B cell (primary cell): ENCODE results near the gene ZNF615. TPM values are rescaled to one million over a fixed set of nuclear protein-coding genes. Genes with fewer than 3 reads are reported as not detected.
"Not testable (repeated sequence)": the region's sequence is repeated elsewhere in the genome, so short reads cannot be mapped to it uniquely, and the experiment has no call there.

Experiments
- ATAC-seq: fragments of 200-7000 bp; cut with Tn5 transposase; one replicate; pipeline ENCODE4 v1.10.0; 2021; ENCODE audit warnings: low read depth, mild to moderate bottlenecking, moderate number of reproducible peaks, moderate library complexity
- CTCF ChIA-PET: fragments of 350-600 bp; sonication (Branson Sonifier 250); formaldehyde crosslinking; loops from one replicate; lab custom pipeline; 2021; ENCODE audit warnings: antibody characterized with exemption, inconsistent platforms; lab: Charles Lee
- POLR2A ChIA-PET: fragments of 350-600 bp; sonication (Branson Sonifier 250); formaldehyde crosslinking; loops from one replicate; lab custom pipeline; 2021; ENCODE audit warnings: antibody characterized with exemption; lab: Charles Lee
- DNase-seq: peaks from one replicate; pipeline ENCODE4 v3.0.0; 2013
- H2AFZ ChIP-seq: 2 replicates; pipeline ENCODE4 v1.6.1; 2012; ENCODE audit warnings: mild to moderate bottlenecking, low read depth, low read length; ENCODE audit not compliant: insufficient read depth, poor library complexity, severe bottlenecking
- H3K27ac ChIP-seq, 2 donors: 1 replicate in 1 of 2; 2 replicates in 1 of 2; pipeline ENCODE4 v1.5.1; 2012 to 2013; ENCODE audit warnings: low read length in 2 of 2, mild to moderate bottlenecking in 2 of 2, moderate library complexity in 1 of 2
- H3K27me3 ChIP-seq, 4 experiments: fragments of 200-600 bp in 1 of 4; sonication (generic) in 1 of 4; replicated peaks in 1 of 4; 1 replicate in 2 of 4; 2 replicates in 2 of 4; pipeline versions ENCODE4 v1.6.1 to v1.7.0; 2013 to 2016; ENCODE audit warnings: low read length in 3 of 4, mild to moderate bottlenecking in 2 of 4, mixed read lengths in 1 of 4, moderate library complexity in 1 of 4; ENCODE audit not compliant: insufficient read depth in 4 of 4, control insufficient read depth in 3 of 4; ENCODE audit errors: control extremely low read depth in 1 of 4
- H3K36me3 ChIP-seq, 2 experiments: replicated peaks in 1 of 2; 1 replicate in 1 of 2; 2 replicates in 1 of 2; pipeline versions ENCODE4 v1.6.1 to v1.7.1; 2013; ENCODE audit warnings: low read length in 1 of 2; ENCODE audit not compliant: insufficient read depth in 2 of 2, control insufficient read depth in 1 of 2; ENCODE audit errors: control extremely low read depth in 1 of 2, extremely low read depth in 1 of 2
- H3K4me1 ChIP-seq, 2 donors: fragments of 200-600 bp in 1 of 2; sonication (generic) in 1 of 2; 1 replicate in 1 of 2; 2 replicates in 1 of 2; pipeline versions ENCODE4 v1.5.1 to v1.6.1; 2013 to 2017; ENCODE audit warnings: low read length in 2 of 2; ENCODE audit not compliant: control insufficient read depth in 2 of 2, insufficient read depth in 2 of 2
- H3K4me2 ChIP-seq: replicated peaks from 2 replicates; pipeline ENCODE3; 2012; ENCODE audit warnings: mild to moderate bottlenecking, low read depth, low read length; ENCODE audit not compliant: poor library complexity, severe bottlenecking
- H3K4me3 ChIP-seq, 5 experiments: fragments of 200-600 bp in 1 of 5; sonication (generic) in 1 of 5; 1 replicate in 3 of 5; 2 replicates in 2 of 5; pipeline versions ENCODE4 v1.5.1 to v1.7.0; 2011 to 2016; ENCODE audit warnings: low read length in 4 of 5, mild to moderate bottlenecking in 4 of 5, low read depth in 2 of 5, control low read depth in 1 of 5, moderate library complexity in 1 of 5; ENCODE audit not compliant: insufficient read depth in 1 of 5; ENCODE audit errors: control extremely low read depth in 1 of 5, extremely low read depth in 1 of 5
- H3K79me2 ChIP-seq: fragments of 200-600 bp; sonication (generic); one replicate; pipeline ENCODE4 v1.6.0; 2016; ENCODE audit warnings: low read length; ENCODE audit not compliant: control insufficient read depth, insufficient read depth
- H3K9ac ChIP-seq: fragments of 200-600 bp; sonication (generic); 2 replicates; pipeline ENCODE4 v1.6.1; 2017; ENCODE audit warnings: mild to moderate bottlenecking, low read length, moderate library complexity
- H3K9me3 ChIP-seq, 3 donors: one replicate each; pipeline versions ENCODE4 v1.6.1 to v1.7.1; 2013; ENCODE audit warnings: low read length in 2 of 3; ENCODE audit not compliant: control insufficient read depth in 2 of 3, insufficient read depth in 1 of 3; ENCODE audit errors: control extremely low read depth in 1 of 3
- H4K20me1 ChIP-seq: 2 replicates; pipeline ENCODE4 v1.6.0; 2012; ENCODE audit warnings: mild to moderate bottlenecking, low read length; ENCODE audit not compliant: insufficient read depth, control insufficient read depth, poor library complexity, severe bottlenecking
- H3K27ac Mint-ChIP-seq: one replicate; pipeline ENCODE4 v1.8.0; 2021; ENCODE audit warnings: mixed read lengths
- H3K27me3 Mint-ChIP-seq: one replicate; pipeline ENCODE4 v1.8.0; 2021; ENCODE audit warnings: mixed read lengths
- H3K4me1 Mint-ChIP-seq: one replicate; pipeline ENCODE4 v1.8.0; 2021; ENCODE audit warnings: mixed read lengths
- H3K4me3 Mint-ChIP-seq: one replicate; pipeline ENCODE4 v1.8.0; 2021; ENCODE audit warnings: mixed read lengths
- H3K9me3 Mint-ChIP-seq: one replicate; pipeline ENCODE4 v1.8.0; 2022; ENCODE audit warnings: mixed read lengths; ENCODE audit not compliant: insufficient read depth
- CTCF ChIP-seq: fragments of 200-600 bp; IDR thresholded peaks from one replicate; pipeline ENCODE4 v1.8.0; 2022; ENCODE audit warnings: antibody characterized with exemption, mild to moderate bottlenecking
- EZH2 ChIP-seq: IDR thresholded peaks from 2 replicates; pipeline ENCODE4 v1.6.1; 2012; ENCODE audit warnings: borderline replicate concordance, low read depth, mild to moderate bottlenecking, moderate library complexity, low read length; ENCODE audit not compliant: insufficient read depth, poor library complexity, severe bottlenecking
- WGBS: methylation state at CpG from one replicate; pipeline ENCODE4 v1.1.5; 2013; ENCODE audit warnings: missing lambda C conversion rate; ENCODE audit not compliant: insufficient coverage; 5-methylcytosine and 5-hydroxymethylcytosine counted together
- intact Hi-C: fragments of 100-400 bp; cut with micrococcal nuclease; formaldehyde crosslinking; loops from one replicate; pipeline ENCODE4 v1.10.0; 2022
- polyA plus RNA-seq: library from polyadenylated mRNA; depleted of rRNA; stranded (reverse); fragments of >200 nt; gene quantifications from 2 replicates; pipeline ENCODE4 v1.2.3, GENCODE V29; 2012
- total RNA-seq, 2 donors: library from RNA; stranded (reverse); fragments of 120-200 nt in 1 of 2; gene quantifications; 1 replicate in 1 of 2; 2 replicates in 1 of 2; pipeline versions ENCODE4 v1.2.3 to v1.2.4, GENCODE V29; 2013 to 2022

Gene ZNF615
- total and polyA plus RNA-seq, 2 donors (not counting 1 experiment from before 2014, with no cell fraction given) = 5.0 to 16.8 TPM

- no peaks in the 10 kb centered on the region for H3K27me3 ChIP-seq
- Mint-ChIP-seq H3K27ac (no peak overlapping the region), H3K4me3 (no peak overlapping the region), H3K4me1 (peaks cover 4% of the 10 kb centered on the region), H3K9me3 (peaks cover 42% of the 10 kb centered on the region), H3K27me3 (no peaks in the 10 kb centered on the region)
- H2AFZ ChIP-seq = no peak overlapping the region
- peaks cover 13 to 64% of the 10 kb centered on the region in 2 experiments for H3K36me3 ChIP-seq
- 93% methylated on average over 7 of the region's 7 CpGs for WGBS
- CTCF ChIA-PET = no interaction called here
- H4K20me1 ChIP-seq = no peaks in the 10 kb centered on the region
- POLR2A ChIA-PET = no interaction called here
- H3K4me2 ChIP-seq = no peak overlapping the region
- H3K4me3 ChIP-seq = no peak overlapping the region
- no peak overlapping the region for H3K27ac ChIP-seq
- no peak for ATAC-seq
- H3K79me2 ChIP-seq = peaks cover 93% of the 10 kb centered on the region
- DNase-seq = no peak
- H3K9me3 ChIP-seq = peaks cover 21 to 84% (median 63%) of the 10 kb centered on the region in 3 donors
- no peaks in the 10 kb centered on the region for H3K4me1 ChIP-seq
- intact Hi-C loops = no loop called here
- H3K9ac ChIP-seq = no peak overlapping the region
- no peak for TF ChIP-seq CTCF
- TF ChIP-seq EZH2 = no peak
Observed at GRCh38 chr19:51977346-51977745, 30.7 kb downstream of the ZNF615 start.

GRCh38 chr19:51976852-51977251 is 31.2 kb downstream of the ZNF615 start:
- TF ChIP-seq CTCF (no peak), EZH2 (no peak)
- no peak overlapping the region for H3K27ac Mint-ChIP-seq
- Histone ChIP-seq H4K20me1 (no peaks in the 10 kb centered on the region), H3K27ac (no peak overlapping the region), H3K4me2 (no peak overlapping the region), H3K36me3 (peaks cover 14 to 69% of the 10 kb centered on the region in 2 experiments), H3K27me3 (no peaks in the 10 kb centered on the region), H2AFZ (no peak overlapping the region), H3K9ac (no peak overlapping the region), H3K9me3 (peaks cover 24 to 84% (median 68%) of the 10 kb centered on the region in 3 donors), H3K4me3 (no peak overlapping the region), H3K4me1 (no peaks in the 10 kb centered on the region), H3K79me2 (peaks cover 91% of the 10 kb centered on the region)
- 100% methylated on average over 1 of the region's 3 CpGs for WGBS
- H3K4me3 Mint-ChIP-seq = no peak overlapping the region
- POLR2A ChIA-PET = no interaction called here
- H3K4me1 Mint-ChIP-seq = peaks cover 4% of the 10 kb centered on the region
- ATAC-seq (no peak), DNase-seq (no peak)
- CTCF ChIA-PET = no interaction called here
- intact Hi-C loops = no loop called here
- no peaks in the 10 kb centered on the region for H3K27me3 Mint-ChIP-seq
- H3K9me3 Mint-ChIP-seq = peaks cover 44% of the 10 kb centered on the region

GRCh38 chr19:51975787-51976186 is 32.2 kb downstream of the ZNF615 start:
- H3K4me1 Mint-ChIP-seq, H3K27ac ChIP-seq, intact Hi-C loops, ATAC-seq, H3K27me3 Mint-ChIP-seq, H3K27me3 ChIP-seq, H2AFZ ChIP-seq, H3K4me1 ChIP-seq, H3K27ac Mint-ChIP-seq, H3K9ac ChIP-seq, H4K20me1 ChIP-seq, H3K4me3 ChIP-seq, H3K4me2 ChIP-seq, CTCF ChIA-PET, DNase-seq, H3K4me3 Mint-ChIP-seq: not testable (repeated sequence)
- WGBS = over 99% methylated on average over 12 of the region's 17 CpGs
- H3K36me3 ChIP-seq = peaks cover 15 to 72% of the 10 kb centered on the region in 2 experiments
- POLR2A ChIA-PET = interaction anchor here (0.6 kb wide), 1 partner anchor 8 kb away, joined by 5 read pairs; no protein-coding TSS in a partner anchor
- H3K9me3 ChIP-seq = peaks cover 25 to 85% (median 71%) of the 10 kb centered on the region in 3 donors
- peaks cover 47% of the 10 kb centered on the region for H3K9me3 Mint-ChIP-seq
- H3K79me2 ChIP-seq = peaks cover 80% of the 10 kb centered on the region
